Measurements from ENCODE around the gene PGLYRP1.

DNA sequence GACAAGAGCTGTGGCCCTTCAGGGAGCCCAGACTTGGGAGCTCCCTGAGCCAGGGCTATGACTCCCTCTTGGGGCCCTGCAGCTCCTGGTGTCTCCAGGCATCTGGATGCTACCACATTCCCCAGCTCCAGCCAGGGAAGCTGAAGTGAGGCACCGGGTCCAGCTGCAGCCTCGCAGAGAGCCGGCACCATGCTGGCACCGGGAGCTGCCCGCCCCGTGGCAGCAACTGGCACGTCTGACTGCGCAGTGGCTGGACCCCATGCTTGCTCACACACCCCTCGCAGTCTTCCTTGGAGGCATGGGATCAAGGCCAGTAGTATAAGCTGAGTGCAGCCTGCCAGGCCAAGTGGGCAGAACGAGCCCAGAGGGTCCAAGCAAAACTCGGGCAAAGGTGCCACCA is 10.5 kb upstream of the PGLYRP1 start:
- TF ChIP-seq, protein P1, sequence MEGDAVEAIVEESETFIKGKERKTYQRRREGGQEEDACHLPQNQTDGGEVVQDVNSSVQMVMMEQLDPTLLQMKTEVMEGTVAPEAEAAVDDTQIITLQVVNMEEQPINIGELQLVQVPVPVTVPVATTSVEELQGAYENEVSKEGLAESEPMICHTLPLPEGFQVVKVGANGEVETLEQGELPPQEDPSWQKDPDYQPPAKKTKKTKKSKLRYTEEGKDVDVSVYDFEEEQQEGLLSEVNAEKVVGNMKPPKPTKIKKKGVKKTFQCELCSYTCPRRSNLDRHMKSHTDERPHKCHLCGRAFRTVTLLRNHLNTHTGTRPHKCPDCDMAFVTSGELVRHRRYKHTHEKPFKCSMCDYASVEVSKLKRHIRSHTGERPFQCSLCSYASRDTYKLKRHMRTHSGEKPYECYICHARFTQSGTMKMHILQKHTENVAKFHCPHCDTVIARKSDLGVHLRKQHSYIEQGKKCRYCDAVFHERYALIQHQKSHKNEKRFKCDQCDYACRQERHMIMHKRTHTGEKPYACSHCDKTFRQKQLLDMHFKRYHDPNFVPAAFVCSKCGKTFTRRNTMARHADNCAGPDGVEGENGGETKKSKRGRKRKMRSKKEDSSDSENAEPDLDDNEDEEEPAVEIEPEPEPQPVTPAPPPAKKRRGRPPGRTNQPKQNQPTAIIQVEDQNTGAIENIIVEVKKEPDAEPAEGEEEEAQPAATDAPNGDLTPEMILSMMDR (IDR thresholded peaks at IDR 0.05) = no peak
- no peak for TF ChIP-seq EP300 (IDR thresholded peaks at IDR 0.05)
- no peak for TF ChIP-seq POLR2A (IDR thresholded peaks at IDR 0.05)
